ENCODE measurements around the gene LRRN1.

- no peak for TF ChIP-seq EZH2 (IDR thresholded peaks at IDR 0.05; ENCODE audit: borderline replicate concordance, insufficient read depth, low read length, poor library complexity, severe bottlenecking)
- TF ChIP-seq CTCF (IDR thresholded peaks at IDR 0.05; ENCODE audit: poor library complexity, severe bottlenecking) = no peak
- no peak for TF ChIP-seq MXI1 (conservative IDR thresholded peaks at IDR 0.05; ENCODE audit: poor library complexity, severe bottlenecking)
- no peak for TF ChIP-seq POLR2AphosphoS5 (IDR thresholded peaks at IDR 0.05)
- TF ChIP-seq REST (IDR thresholded peaks at IDR 0.05; ENCODE audit: borderline replicate concordance) = no peak
- no peak for TF ChIP-seq RAD21 (conservative IDR thresholded peaks at IDR 0.05)
- no peak for TF ChIP-seq TAF1 (IDR thresholded peaks at IDR 0.05; ENCODE audit: low read depth)
Observed at GRCh38 chr3:3817865-3818264, 18.6 kb downstream of the LRRN1 start.

Data from neural cell (in vitro differentiated cells).